Endothelial cell of umbilical vein (primary cell): ENCODE results near the gene CCRL2. TPM values are rescaled to one million over a fixed set of nuclear protein-coding genes. Genes with fewer than 3 reads are reported as not detected.

Experiments
- BruUV-seq: library from RNA; stranded (reverse); fragments of 400-500 nt; replicated peaks from 2 replicates; lab custom pipeline; 2021; lab: Mats Ljungman, UMichigan
- CTCF ChIA-PET: fragments of 300-600, 350-600 bp; sonication (Branson Sonifier 250); formaldehyde crosslinking; loops from one replicate; lab custom pipeline; 2021; ENCODE audit warnings: antibody characterized with exemption, inconsistent platforms; lab: Charles Lee
- POLR2A ChIA-PET: fragments of 300-600, 350-600 bp; sonication (Branson Sonifier 250); formaldehyde crosslinking; loops from one replicate; lab custom pipeline; 2021; ENCODE audit warnings: antibody characterized with exemption, inconsistent platforms; lab: Charles Lee
- DNase-seq: peaks from one replicate; pipeline ENCODE4 v3.0.0-alpha.2; 2011; ENCODE audit warnings: low read depth, low spot score
- FAIRE-seq: peaks from 2 replicates; lab custom pipeline; 2011; peaks lifted over from hg19 to GRCh38; lab: Jason Lieb, UNC
- H2AFZ ChIP-seq: 2 replicates; pipeline ENCODE4 v1.6.0; 2012; ENCODE audit warnings: low read depth, low read length, control low read depth, inconsistent platforms
- H3K27ac ChIP-seq: 2 replicates; pipeline ENCODE4 v1.5.1; 2011; ENCODE audit warnings: low read depth, mild to moderate bottlenecking, control low read depth, low read length, moderate library complexity; ENCODE audit not compliant: insufficient read depth
- H3K27me3 ChIP-seq, 2 experiments: 2 replicates each; pipeline versions ENCODE4 v1.6.0 to v1.6.1; 2011; ENCODE audit warnings: low read length in 2 of 2, mixed read lengths in 1 of 2; ENCODE audit not compliant: control insufficient read depth in 2 of 2, insufficient read depth in 2 of 2
- H3K36me3 ChIP-seq, 2 experiments: 2 replicates in 1 of 2; 3 replicates in 1 of 2; pipeline ENCODE4 v1.5.1; 2011; ENCODE audit warnings: low read length in 2 of 2, mild to moderate bottlenecking in 1 of 2, moderate library complexity in 1 of 2; ENCODE audit not compliant: control insufficient read depth in 2 of 2, insufficient read depth in 2 of 2; ENCODE audit errors: extremely low read depth in 1 of 2
- H3K4me1 ChIP-seq: 3 replicates; pipeline ENCODE4 v1.5.1; 2011; ENCODE audit warnings: mild to moderate bottlenecking, low read length; ENCODE audit not compliant: control insufficient read depth, insufficient read depth; ENCODE audit errors: extremely low read depth
- H3K4me2 ChIP-seq: 2 replicates; pipeline ENCODE4 v1.6.1; 2011; ENCODE audit warnings: low read length, control low read depth, mixed read lengths; ENCODE audit not compliant: insufficient read depth
- H3K4me3 ChIP-seq, 3 experiments: fragments of 200-600 bp in 1 of 3; sonication (generic), shearing (Covaris generic) in 1 of 3; replicated peaks in 1 of 3; 2 replicates each; pipeline ENCODE4 v1.5.1; 2011 to 2016; ENCODE audit warnings: control low read depth in 3 of 3, low read length in 3 of 3, mild to moderate bottlenecking in 2 of 3, inconsistent platforms in 1 of 3, low read depth in 1 of 3, moderate library complexity in 1 of 3; ENCODE audit not compliant: insufficient read depth in 1 of 3
- H3K79me2 ChIP-seq: 2 replicates; pipeline ENCODE4 v1.6.0; 2012; ENCODE audit warnings: low read length, inconsistent platforms; ENCODE audit not compliant: control insufficient read depth, insufficient read depth
- H3K9ac ChIP-seq: replicated peaks from 2 replicates; pipeline ENCODE3; 2011; ENCODE audit warnings: low read length, control low read depth; ENCODE audit not compliant: insufficient read depth; ENCODE audit errors: extremely low read depth
- H3K9me1 ChIP-seq: replicated peaks from 3 replicates; pipeline ENCODE4 v1.6.0; 2011; ENCODE audit warnings: mild to moderate bottlenecking, low read length; ENCODE audit not compliant: control insufficient read depth, insufficient read depth; ENCODE audit errors: extremely low read depth
- H3K9me3 ChIP-seq: replicated peaks from 2 replicates; pipeline ENCODE4 v1.5.1; 2012; ENCODE audit warnings: low read length, inconsistent platforms; ENCODE audit not compliant: control insufficient read depth, insufficient read depth
- H4K20me1 ChIP-seq: replicated peaks from 2 replicates; pipeline ENCODE3; 2011; ENCODE audit warnings: mild to moderate bottlenecking, low read length; ENCODE audit not compliant: control insufficient read depth, insufficient read depth; ENCODE audit errors: extremely low read depth
- CTCF ChIP-seq, 2 donors: IDR thresholded peaks; 1 replicate in 1 of 2; 2 replicates in 1 of 2; pipeline ENCODE4 v1.5.1; 2011; ENCODE audit warnings: low read length in 2 of 2, mild to moderate bottlenecking in 2 of 2, moderate library complexity in 2 of 2, control low read depth in 1 of 2, inconsistent platforms in 1 of 2, low read depth in 1 of 2; ENCODE audit not compliant: insufficient read depth in 1 of 2; ENCODE audit errors: extremely low read depth in 1 of 2
- EZH2 ChIP-seq: IDR thresholded peaks from 2 replicates; pipeline ENCODE4 v1.6.1; 2012; ENCODE audit warnings: borderline replicate concordance, low read depth, mild to moderate bottlenecking, moderate library complexity, low read length, inconsistent platforms; ENCODE audit not compliant: severe bottlenecking
- FOS ChIP-seq: IDR thresholded peaks from 2 replicates; pipeline ENCODE4 v1.6.1; 2011; ENCODE audit warnings: mild to moderate bottlenecking, low read length, moderate library complexity, borderline replicate concordance; ENCODE audit not compliant: insufficient read depth
- JUN ChIP-seq: IDR thresholded peaks from 2 replicates; pipeline ENCODE4 v1.6.1; 2011; ENCODE audit warnings: borderline replicate concordance, low read depth; ENCODE audit not compliant: insufficient read length, insufficient read depth
- MAX ChIP-seq: IDR thresholded peaks from 2 replicates; pipeline ENCODE4 v1.6.1; 2011; ENCODE audit not compliant: insufficient read depth, insufficient read length
- MYC ChIP-seq: IDR thresholded peaks from one replicate; pipeline ENCODE4 v1.6.1; 2011; ENCODE audit warnings: mild to moderate bottlenecking, low read depth, low read length
- POLR2A ChIP-seq: IDR thresholded peaks from 2 replicates; pipeline ENCODE4 v1.6.1; 2012; ENCODE audit warnings: low read depth, mild to moderate bottlenecking, control low read depth, low read length
- dilution Hi-C: fragments of 300-500 bp; cut with MboI; formaldehyde crosslinking; loops from one replicate; pipeline ENCODE4 v1.15.0; 2019; ENCODE audit warnings: low sequenced_read_pairs; ENCODE audit not compliant: extremely low pct_ligation_motif_present
- intact Hi-C: fragments of 100-400 bp; cut with micrococcal nuclease; formaldehyde crosslinking; loops from one replicate; pipeline ENCODE4 v1.10.0; 2022
- polyA plus RNA-seq, 4 experiments: library from polyadenylated mRNA; depleted of rRNA in 3 of 4; stranded (reverse) in 3 of 4; unstranded in 1 of 4; fragments of >200 nt; gene quantifications; 2 replicates each; pipeline versions ENCODE4 v1.2.1 to v1.2.3, GENCODE V29; 2011 to 2012; ENCODE audit warnings: missing spikeins in 1 of 4
- total RNA-seq: library from RNA; stranded (reverse); gene quantifications from 2 replicates; pipeline ENCODE4 v1.2.3, GENCODE V29; 2021

The CCRL2 gene
- total and polyA plus RNA-seq, 2 donors (not counting 3 experiments of a cell fraction or from before 2014, with no cell fraction given), result 6.4 to 6.6 TPM

- TF ChIP-seq POLR2A, result no peak
- TF ChIP-seq JUN, result no peak
- TF ChIP-seq EZH2, result no peak
- TF ChIP-seq MYC, result no peak
- TF ChIP-seq MAX, result no peak
- Histone ChIP-seq H4K20me1 (no peaks in the 10 kb centered on the region), H3K9ac (no peak overlapping the region), H3K9me3 (no peaks in the 10 kb centered on the region), H3K4me2 (no peak overlapping the region), H3K4me3 (no peak overlapping the region), H3K27ac (no peak overlapping the region), H3K9me1 (no peaks in the 10 kb centered on the region), H3K36me3 (no peaks in the 10 kb centered on the region), H3K27me3 (no peaks in the 10 kb centered on the region), H2AFZ (no peak overlapping the region), H3K4me1 (peaks cover 21% of the 10 kb centered on the region), H3K79me2 (no peaks in the 10 kb centered on the region)
- dilution Hi-C loops, result no loop called here
- DNase-seq (no peak), FAIRE-seq (no peak)
- intact Hi-C loops, result no loop called here
- POLR2A ChIA-PET, result no interaction called here
- CTCF ChIA-PET, result interaction anchor here (1.5 to 2.3 kb wide), 2 partner anchors 11 to 140 kb away, joined by 4 to 9 read pairs; no protein-coding TSS in a partner anchor
- no TSS peak for BruUV-seq
Observed at GRCh38 chr3:46416125-46416810, 9.2 kb downstream of the CCRL2 start.

GRCh38 chr3:46416811-46417510 is 9.9 kb downstream of the CCRL2 start:
- no TSS peak for BruUV-seq
- no peak overlapping the region for H2AFZ ChIP-seq
- DNase-seq, result no peak
- no peak overlapping the region for H3K27ac ChIP-seq
- peaks cover 21% of the 10 kb centered on the region for H3K4me1 ChIP-seq
- no peak overlapping the region for H3K4me3 ChIP-seq
- CTCF ChIA-PET, result interaction anchor here (1.5 to 2.3 kb wide), 2 partner anchors 10 to 140 kb away, joined by 4 to 9 read pairs; no protein-coding TSS in a partner anchor
- no peaks in the 10 kb centered on the region for H3K36me3 ChIP-seq
- no peak for TF ChIP-seq MYC
- TF ChIP-seq CTCF (IDR thresholded peaks at IDR 0.05; ENCODE audit: extremely low read depth in 1 of 2, insufficient read depth in 1 of 2, low read depth in 1 of 2, low read length in 2 of 2), result no peak
- no peak for TF ChIP-seq MAX
- TF ChIP-seq FOS, result no peak
- H4K20me1 ChIP-seq, result no peaks in the 10 kb centered on the region
- no peaks in the 10 kb centered on the region for H3K27me3 ChIP-seq
- POLR2A ChIA-PET, result no interaction called here
- dilution Hi-C loops (no loop called here), intact Hi-C loops (no loop called here)
- FAIRE-seq, result no peak
- H3K9me1 ChIP-seq, result no peaks in the 10 kb centered on the region
- no peaks in the 10 kb centered on the region for H3K79me2 ChIP-seq
- H3K4me2 ChIP-seq, result no peak overlapping the region
- H3K9ac ChIP-seq, result no peak overlapping the region
- no peaks in the 10 kb centered on the region for H3K9me3 ChIP-seq
